WTC11 (cell line): Measurements from ENCODE around the gene LIN7C.

Experiments used
- ATF3 ChIP-seq: sonication (generic); formaldehyde crosslinking; conservative IDR thresholded peaks from 2 replicates; pipeline ENCODE4 v1.8.1; 2022; ENCODE audit warnings: mild to moderate bottlenecking, missing genetic modification reagents
- MLX ChIP-seq: sonication (generic); formaldehyde crosslinking; IDR thresholded peaks from 2 replicates; pipeline ENCODE4 v1.8.1; 2023; ENCODE audit warnings: mild to moderate bottlenecking, missing genetic modification reagents, moderate library complexity
- PRDM15 ChIP-seq: sonication (generic); formaldehyde crosslinking; IDR thresholded peaks from 2 replicates; pipeline ENCODE4 v1.8.0; 2022; ENCODE audit warnings: missing genetic modification reagents
- SP1 ChIP-seq: sonication (generic); formaldehyde crosslinking; conservative IDR thresholded peaks from 2 replicates; pipeline ENCODE4 v1.8.1; 2022; ENCODE audit warnings: missing genetic modification reagents
- ZNF423 ChIP-seq: fragments of 250-450 bp; sonication (Bioruptor Pico); IDR thresholded peaks from 2 replicates; pipeline ENCODE4 v2.1.2; 2022; ENCODE audit warnings: mild to moderate bottlenecking, moderate library complexity

GRCh38 chr11:27532652-27533325 lies 26.2 kb upstream of the LIN7C start:
- no peak for TF ChIP-seq MLX (CRISPR knock-in tag)
- no peak for TF ChIP-seq SP1
- no peak for TF ChIP-seq ATF3 (CRISPR knock-in tag)
- TF ChIP-seq ZNF423 (CRISPR knock-in tag): no peak
- TF ChIP-seq PRDM15 (CRISPR knock-in tag): no peak
